ENCODE data around the gene DUSP10.

The DUSP10 gene

DNA sequence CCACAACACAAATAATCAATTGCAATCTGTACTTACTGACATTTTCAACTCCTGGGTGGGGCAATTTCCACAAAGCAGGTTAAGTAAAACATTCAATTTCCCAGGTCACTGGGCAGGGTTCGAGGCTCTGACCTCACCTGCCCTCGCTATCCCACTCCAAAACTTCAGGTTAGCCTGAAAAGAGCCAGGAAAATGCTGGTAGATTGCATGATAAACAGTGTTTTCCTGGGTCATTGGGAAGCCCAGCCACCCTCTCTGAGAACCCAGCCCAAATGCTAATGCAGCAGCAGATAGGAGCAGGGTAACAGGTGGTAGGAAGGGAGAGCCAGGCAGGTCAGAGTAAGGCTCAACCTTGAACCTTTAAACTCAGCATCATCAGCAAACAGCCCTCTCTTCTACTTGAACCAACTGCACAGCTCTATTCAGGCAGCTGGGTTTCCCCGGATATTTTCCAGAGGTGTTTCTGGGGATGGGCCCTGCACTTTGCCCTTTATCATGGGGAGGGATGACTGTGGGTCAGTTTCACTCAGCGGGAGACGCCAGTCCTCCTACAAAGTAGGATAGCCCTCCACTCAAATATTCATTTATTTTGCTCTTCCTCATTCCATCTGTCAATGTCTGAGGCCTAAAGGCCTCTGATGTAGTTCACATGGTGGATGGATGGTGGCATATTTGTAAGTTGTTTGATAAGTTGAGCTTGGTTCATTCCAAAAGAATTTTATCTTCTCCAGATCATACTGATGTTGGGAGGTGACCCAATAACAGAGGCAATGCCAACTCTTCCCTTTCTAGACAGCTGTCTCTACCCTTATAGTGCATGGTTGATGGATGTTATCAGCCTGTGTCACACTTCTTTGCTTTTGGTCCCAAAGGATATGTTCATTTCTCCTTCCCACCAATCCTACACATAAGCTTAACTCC is 65.7 kb downstream of the DUSP10 start:
- TF ChIP-seq, protein P1, sequence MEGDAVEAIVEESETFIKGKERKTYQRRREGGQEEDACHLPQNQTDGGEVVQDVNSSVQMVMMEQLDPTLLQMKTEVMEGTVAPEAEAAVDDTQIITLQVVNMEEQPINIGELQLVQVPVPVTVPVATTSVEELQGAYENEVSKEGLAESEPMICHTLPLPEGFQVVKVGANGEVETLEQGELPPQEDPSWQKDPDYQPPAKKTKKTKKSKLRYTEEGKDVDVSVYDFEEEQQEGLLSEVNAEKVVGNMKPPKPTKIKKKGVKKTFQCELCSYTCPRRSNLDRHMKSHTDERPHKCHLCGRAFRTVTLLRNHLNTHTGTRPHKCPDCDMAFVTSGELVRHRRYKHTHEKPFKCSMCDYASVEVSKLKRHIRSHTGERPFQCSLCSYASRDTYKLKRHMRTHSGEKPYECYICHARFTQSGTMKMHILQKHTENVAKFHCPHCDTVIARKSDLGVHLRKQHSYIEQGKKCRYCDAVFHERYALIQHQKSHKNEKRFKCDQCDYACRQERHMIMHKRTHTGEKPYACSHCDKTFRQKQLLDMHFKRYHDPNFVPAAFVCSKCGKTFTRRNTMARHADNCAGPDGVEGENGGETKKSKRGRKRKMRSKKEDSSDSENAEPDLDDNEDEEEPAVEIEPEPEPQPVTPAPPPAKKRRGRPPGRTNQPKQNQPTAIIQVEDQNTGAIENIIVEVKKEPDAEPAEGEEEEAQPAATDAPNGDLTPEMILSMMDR (IDR thresholded peaks at IDR 0.05; ENCODE audit: insufficient read depth, low read length): no peak
- TF ChIP-seq SPI1 (IDR thresholded peaks at IDR 0.05; ENCODE audit: borderline replicate concordance, low read depth) (no peak), POLR2AphosphoS5 (IDR thresholded peaks at IDR 0.05; ENCODE audit: low read depth) (no peak), GABPA (IDR thresholded peaks at IDR 0.05; ENCODE audit: low read depth) (no peak)
- TF ChIP-seq, protein P2, sequence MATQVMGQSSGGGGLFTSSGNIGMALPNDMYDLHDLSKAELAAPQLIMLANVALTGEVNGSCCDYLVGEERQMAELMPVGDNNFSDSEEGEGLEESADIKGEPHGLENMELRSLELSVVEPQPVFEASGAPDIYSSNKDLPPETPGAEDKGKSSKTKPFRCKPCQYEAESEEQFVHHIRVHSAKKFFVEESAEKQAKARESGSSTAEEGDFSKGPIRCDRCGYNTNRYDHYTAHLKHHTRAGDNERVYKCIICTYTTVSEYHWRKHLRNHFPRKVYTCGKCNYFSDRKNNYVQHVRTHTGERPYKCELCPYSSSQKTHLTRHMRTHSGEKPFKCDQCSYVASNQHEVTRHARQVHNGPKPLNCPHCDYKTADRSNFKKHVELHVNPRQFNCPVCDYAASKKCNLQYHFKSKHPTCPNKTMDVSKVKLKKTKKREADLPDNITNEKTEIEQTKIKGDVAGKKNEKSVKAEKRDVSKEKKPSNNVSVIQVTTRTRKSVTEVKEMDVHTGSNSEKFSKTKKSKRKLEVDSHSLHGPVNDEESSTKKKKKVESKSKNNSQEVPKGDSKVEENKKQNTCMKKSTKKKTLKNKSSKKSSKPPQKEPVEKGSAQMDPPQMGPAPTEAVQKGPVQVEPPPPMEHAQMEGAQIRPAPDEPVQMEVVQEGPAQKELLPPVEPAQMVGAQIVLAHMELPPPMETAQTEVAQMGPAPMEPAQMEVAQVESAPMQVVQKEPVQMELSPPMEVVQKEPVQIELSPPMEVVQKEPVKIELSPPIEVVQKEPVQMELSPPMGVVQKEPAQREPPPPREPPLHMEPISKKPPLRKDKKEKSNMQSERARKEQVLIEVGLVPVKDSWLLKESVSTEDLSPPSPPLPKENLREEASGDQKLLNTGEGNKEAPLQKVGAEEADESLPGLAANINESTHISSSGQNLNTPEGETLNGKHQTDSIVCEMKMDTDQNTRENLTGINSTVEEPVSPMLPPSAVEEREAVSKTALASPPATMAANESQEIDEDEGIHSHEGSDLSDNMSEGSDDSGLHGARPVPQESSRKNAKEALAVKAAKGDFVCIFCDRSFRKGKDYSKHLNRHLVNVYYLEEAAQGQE (IDR thresholded peaks at IDR 0.05; ENCODE audit: insufficient replicate concordance, low read depth): no peak
- no peaks in the 10 kb centered on the region for H3K27me3 ChIP-seq (ENCODE audit: insufficient read depth, poor library complexity, severe bottlenecking)

DNA sequence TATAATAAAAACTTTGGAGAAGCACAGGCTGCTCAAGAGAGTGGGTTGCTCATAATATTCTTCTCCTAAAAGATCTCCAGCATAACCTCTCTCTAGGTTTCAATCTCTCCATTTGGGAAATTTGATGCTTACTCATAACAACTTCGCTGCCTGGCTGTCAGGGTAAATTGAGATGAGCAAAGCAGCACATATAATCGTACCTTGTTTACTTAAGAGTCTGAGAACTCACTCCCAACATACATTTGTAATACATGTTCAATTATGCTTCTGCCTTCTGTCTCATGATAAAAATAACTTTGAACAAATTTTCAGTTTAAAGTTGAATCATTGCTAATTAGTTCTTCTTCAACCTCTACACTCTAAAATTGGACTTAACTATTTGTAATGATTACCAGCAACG is 68.9 kb downstream of the DUSP10 start:
- no peak for DNase-seq (ENCODE audit: low read depth in 1 of 2, low spot score in 1 of 2)
- TF ChIP-seq GABPA (IDR thresholded peaks at IDR 0.05; ENCODE audit: low read depth): no peak
- TF ChIP-seq, protein P1 (IDR thresholded peaks at IDR 0.05; ENCODE audit: insufficient read depth, low read length): no peak
- TF ChIP-seq, protein P2 (IDR thresholded peaks at IDR 0.05; ENCODE audit: insufficient replicate concordance, low read depth): no peak
- no peak for TF ChIP-seq SPI1 (IDR thresholded peaks at IDR 0.05; ENCODE audit: borderline replicate concordance, low read depth)
- no peak for TF ChIP-seq POLR2AphosphoS5 (IDR thresholded peaks at IDR 0.05; ENCODE audit: low read depth)
- no peak overlapping the region for H3K4me3 ChIP-seq (replicated peaks; ENCODE audit: insufficient read depth, low read length)
- no peaks in the 10 kb centered on the region for H3K27me3 ChIP-seq (ENCODE audit: insufficient read depth, poor library complexity, severe bottlenecking)
- no peak overlapping the region for H3K27ac ChIP-seq (replicated peaks)

More for the DNA sequence above, 65.7 kb downstream of the DUSP10 start:
- Histone ChIP-seq H3K27ac (replicated peaks) (no peak overlapping the region), H3K4me3 (replicated peaks; ENCODE audit: insufficient read depth, low read length) (no peak overlapping the region)
- DNase-seq (ENCODE audit: low read depth in 1 of 2, low spot score in 1 of 2): no peak

DNA sequence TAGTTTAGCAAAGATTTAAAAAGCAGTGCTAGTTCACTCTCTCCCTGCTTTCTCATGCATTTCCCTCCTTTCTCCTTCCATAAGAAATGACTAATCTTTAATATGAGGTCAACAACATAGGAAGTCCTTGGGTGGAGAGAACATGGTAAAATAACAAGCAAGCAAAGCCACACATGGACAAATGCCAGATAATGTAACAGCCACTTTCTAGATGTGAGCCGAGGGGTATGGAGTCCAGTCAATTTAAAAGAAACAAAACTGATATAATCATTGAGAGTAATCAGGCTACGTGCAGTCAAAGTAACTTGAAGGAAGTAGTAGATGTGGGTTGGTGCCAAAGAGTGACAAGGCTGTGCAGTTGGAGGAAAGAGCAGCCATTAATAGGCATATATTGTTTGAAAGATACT is 69.6 kb downstream of the DUSP10 start:
- DNase-seq (ENCODE audit: low read depth in 1 of 2, low spot score in 1 of 2): no peak
- no peak for TF ChIP-seq GABPA (IDR thresholded peaks at IDR 0.05; ENCODE audit: low read depth)
- TF ChIP-seq, protein P1 (IDR thresholded peaks at IDR 0.05; ENCODE audit: insufficient read depth, low read length): no peak
- no peak for TF ChIP-seq SPI1 (IDR thresholded peaks at IDR 0.05; ENCODE audit: borderline replicate concordance, low read depth)
- no peak for TF ChIP-seq POLR2AphosphoS5 (IDR thresholded peaks at IDR 0.05; ENCODE audit: low read depth)
- TF ChIP-seq, protein P2 (IDR thresholded peaks at IDR 0.05; ENCODE audit: insufficient replicate concordance, low read depth): no peak
- Histone ChIP-seq H3K27ac (replicated peaks) (no peak overlapping the region), H3K4me3 (replicated peaks; ENCODE audit: insufficient read depth, low read length) (no peak overlapping the region), H3K27me3 (ENCODE audit: insufficient read depth, poor library complexity, severe bottlenecking) (no peaks in the 10 kb centered on the region)

All from HL-60 (cell line).